HG03521 (cell line): ENCODE data around the gene VPS35L.

Experiments used
- ATAC-seq: cut with Tn5 transposase; IDR thresholded peaks from one replicate; pipeline ENCODE4 v1.9.1; 2021; ENCODE audit warnings: mild to moderate bottlenecking, moderate library complexity; ENCODE audit not compliant: unreplicated experiment

Gene VPS35L

GRCh38 chr16:19555186-19555937 is at the start of gene VPS35L:
TSS of gene VPS35L (plus strand) at chr16:19555703. CDS start at chr16:19555730, 27 bp downstream.
- peak; percentile 95 for ATAC-seq

GRCh38 chr16:19506965-19507364 is 48.5 kb upstream of the VPS35L start:
- ATAC-seq: no peak

GRCh38 chr16:19507867-19508266 is 47.6 kb upstream of the VPS35L start:
- ATAC-seq: no peak

GRCh38 chr16:19512297-19512696 is 43.2 kb upstream of the VPS35L start:
- ATAC-seq: no peak

GRCh38 chr16:19513377-19514053 is 42.0 kb upstream of the VPS35L start:
- no peak for ATAC-seq

GRCh38 chr16:19515757-19516156 is 39.7 kb upstream of the VPS35L start:
- ATAC-seq: no peak

- no peak for ATAC-seq
Observed at GRCh38 chr16:19517424-19518089, 37.9 kb upstream of the VPS35L start.

- ATAC-seq: no peak
Observed at GRCh38 chr16:19518388-19518787, 37.1 kb upstream of the VPS35L start.

- no peak for ATAC-seq
Observed at GRCh38 chr16:19520861-19521331, 34.6 kb upstream of the VPS35L start.

- ATAC-seq: peak; percentile 73
Observed at GRCh38 chr16:19521471-19522396, 33.8 kb upstream of the VPS35L start, which contains the start of gene GDE1. TSS of gene GDE1 (minus strand) at chr16:19522098. CDS start at chr16:19521964, 134 bp downstream.

GRCh38 chr16:19522397-19522732 is 33.1 kb upstream of the VPS35L start:
- no peak for ATAC-seq

GRCh38 chr16:19522760-19523159 is 32.7 kb upstream of the VPS35L start:
- no peak for ATAC-seq

GRCh38 chr16:19523184-19523558 is 32.3 kb upstream of the VPS35L start:
- ATAC-seq: no peak

- ATAC-seq: peak; percentile 74
Observed at GRCh38 chr16:19523559-19524355, 31.7 kb upstream of the VPS35L start, which contains the start of gene CCP110. TSS of gene CCP110 (plus strand) at chr16:19523942. CDS start at chr16:19527882, 3,940 bp downstream.

GRCh38 chr16:19524356-19524615 is 31.2 kb upstream of the VPS35L start:
- no peak for ATAC-seq

- no peak for ATAC-seq
Observed at GRCh38 chr16:19524616-19525384, 30.7 kb upstream of the VPS35L start.

- no peak for ATAC-seq
Observed at GRCh38 chr16:19525385-19525723, 30.1 kb upstream of the VPS35L start.

- no peak for ATAC-seq
Observed at GRCh38 chr16:19527161-19527560, 28.3 kb upstream of the VPS35L start.

- ATAC-seq: no peak
Observed at GRCh38 chr16:19528666-19529065, 26.8 kb upstream of the VPS35L start.
